B cell (primary cell): ENCODE results near the gene KRTAP26-1. TPM values are rescaled to one million over a fixed set of nuclear protein-coding genes. Genes with fewer than 3 reads are reported as not detected.

ENCODE experiments used
- ATAC-seq: fragments of 200-7000 bp; cut with Tn5 transposase; one replicate; pipeline ENCODE4 v1.10.0; 2021; ENCODE audit warnings: low read depth, mild to moderate bottlenecking, moderate number of reproducible peaks, moderate library complexity
- CTCF ChIA-PET: fragments of 350-600 bp; sonication (Branson Sonifier 250); formaldehyde crosslinking; loops from one replicate; lab custom pipeline; 2021; ENCODE audit warnings: antibody characterized with exemption, inconsistent platforms; lab: Charles Lee
- POLR2A ChIA-PET: fragments of 350-600 bp; sonication (Branson Sonifier 250); formaldehyde crosslinking; loops from one replicate; lab custom pipeline; 2021; ENCODE audit warnings: antibody characterized with exemption; lab: Charles Lee
- DNase-seq: peaks from one replicate; pipeline ENCODE4 v3.0.0; 2013
- H2AFZ ChIP-seq: 2 replicates; pipeline ENCODE4 v1.6.1; 2012; ENCODE audit warnings: mild to moderate bottlenecking, low read depth, low read length; ENCODE audit not compliant: insufficient read depth, poor library complexity, severe bottlenecking
- H3K27ac ChIP-seq, 2 donors: 1 replicate in 1 of 2; 2 replicates in 1 of 2; pipeline ENCODE4 v1.5.1; 2012 to 2013; ENCODE audit warnings: low read length in 2 of 2, mild to moderate bottlenecking in 2 of 2, moderate library complexity in 1 of 2
- H3K27me3 ChIP-seq, 4 experiments: fragments of 200-600 bp in 1 of 4; sonication (generic) in 1 of 4; replicated peaks in 1 of 4; 1 replicate in 2 of 4; 2 replicates in 2 of 4; pipeline versions ENCODE4 v1.6.1 to v1.7.0; 2013 to 2016; ENCODE audit warnings: low read length in 3 of 4, mild to moderate bottlenecking in 2 of 4, mixed read lengths in 1 of 4, moderate library complexity in 1 of 4; ENCODE audit not compliant: insufficient read depth in 4 of 4, control insufficient read depth in 3 of 4; ENCODE audit errors: control extremely low read depth in 1 of 4
- H3K36me3 ChIP-seq, 2 experiments: replicated peaks in 1 of 2; 1 replicate in 1 of 2; 2 replicates in 1 of 2; pipeline versions ENCODE4 v1.6.1 to v1.7.1; 2013; ENCODE audit warnings: low read length in 1 of 2; ENCODE audit not compliant: insufficient read depth in 2 of 2, control insufficient read depth in 1 of 2; ENCODE audit errors: control extremely low read depth in 1 of 2, extremely low read depth in 1 of 2
- H3K4me1 ChIP-seq, 2 donors: fragments of 200-600 bp in 1 of 2; sonication (generic) in 1 of 2; 1 replicate in 1 of 2; 2 replicates in 1 of 2; pipeline versions ENCODE4 v1.5.1 to v1.6.1; 2013 to 2017; ENCODE audit warnings: low read length in 2 of 2; ENCODE audit not compliant: control insufficient read depth in 2 of 2, insufficient read depth in 2 of 2
- H3K4me2 ChIP-seq: replicated peaks from 2 replicates; pipeline ENCODE3; 2012; ENCODE audit warnings: mild to moderate bottlenecking, low read depth, low read length; ENCODE audit not compliant: poor library complexity, severe bottlenecking
- H3K4me3 ChIP-seq, 5 experiments: fragments of 200-600 bp in 1 of 5; sonication (generic) in 1 of 5; 1 replicate in 3 of 5; 2 replicates in 2 of 5; pipeline versions ENCODE4 v1.5.1 to v1.7.0; 2011 to 2016; ENCODE audit warnings: low read length in 4 of 5, mild to moderate bottlenecking in 4 of 5, low read depth in 2 of 5, control low read depth in 1 of 5, moderate library complexity in 1 of 5; ENCODE audit not compliant: insufficient read depth in 1 of 5; ENCODE audit errors: control extremely low read depth in 1 of 5, extremely low read depth in 1 of 5
- H3K79me2 ChIP-seq: fragments of 200-600 bp; sonication (generic); one replicate; pipeline ENCODE4 v1.6.0; 2016; ENCODE audit warnings: low read length; ENCODE audit not compliant: control insufficient read depth, insufficient read depth
- H3K9ac ChIP-seq: fragments of 200-600 bp; sonication (generic); 2 replicates; pipeline ENCODE4 v1.6.1; 2017; ENCODE audit warnings: mild to moderate bottlenecking, low read length, moderate library complexity
- H3K9me3 ChIP-seq, 3 donors: one replicate each; pipeline versions ENCODE4 v1.6.1 to v1.7.1; 2013; ENCODE audit warnings: low read length in 2 of 3; ENCODE audit not compliant: control insufficient read depth in 2 of 3, insufficient read depth in 1 of 3; ENCODE audit errors: control extremely low read depth in 1 of 3
- H4K20me1 ChIP-seq: 2 replicates; pipeline ENCODE4 v1.6.0; 2012; ENCODE audit warnings: mild to moderate bottlenecking, low read length; ENCODE audit not compliant: insufficient read depth, control insufficient read depth, poor library complexity, severe bottlenecking
- H3K27ac Mint-ChIP-seq: one replicate; pipeline ENCODE4 v1.8.0; 2021; ENCODE audit warnings: mixed read lengths
- H3K27me3 Mint-ChIP-seq: one replicate; pipeline ENCODE4 v1.8.0; 2021; ENCODE audit warnings: mixed read lengths
- H3K4me1 Mint-ChIP-seq: one replicate; pipeline ENCODE4 v1.8.0; 2021; ENCODE audit warnings: mixed read lengths
- H3K4me3 Mint-ChIP-seq: one replicate; pipeline ENCODE4 v1.8.0; 2021; ENCODE audit warnings: mixed read lengths
- H3K9me3 Mint-ChIP-seq: one replicate; pipeline ENCODE4 v1.8.0; 2022; ENCODE audit warnings: mixed read lengths; ENCODE audit not compliant: insufficient read depth
- CTCF ChIP-seq: fragments of 200-600 bp; IDR thresholded peaks from one replicate; pipeline ENCODE4 v1.8.0; 2022; ENCODE audit warnings: antibody characterized with exemption, mild to moderate bottlenecking
- EZH2 ChIP-seq: IDR thresholded peaks from 2 replicates; pipeline ENCODE4 v1.6.1; 2012; ENCODE audit warnings: borderline replicate concordance, low read depth, mild to moderate bottlenecking, moderate library complexity, low read length; ENCODE audit not compliant: insufficient read depth, poor library complexity, severe bottlenecking
- WGBS: methylation state at CpG from one replicate; pipeline ENCODE4 v1.1.5; 2013; ENCODE audit warnings: missing lambda C conversion rate; ENCODE audit not compliant: insufficient coverage; 5-methylcytosine and 5-hydroxymethylcytosine counted together
- intact Hi-C: fragments of 100-400 bp; cut with micrococcal nuclease; formaldehyde crosslinking; loops from one replicate; pipeline ENCODE4 v1.10.0; 2022
- polyA plus RNA-seq: library from polyadenylated mRNA; depleted of rRNA; stranded (reverse); fragments of >200 nt; gene quantifications from 2 replicates; pipeline ENCODE4 v1.2.3, GENCODE V29; 2012
- total RNA-seq, 2 donors: library from RNA; stranded (reverse); fragments of 120-200 nt in 1 of 2; gene quantifications; 1 replicate in 1 of 2; 2 replicates in 1 of 2; pipeline versions ENCODE4 v1.2.3 to v1.2.4, GENCODE V29; 2013 to 2022

The KRTAP26-1 gene
- total and polyA plus RNA-seq, 2 donors (not counting 1 experiment from before 2014, with no cell fraction given) = not detected

- Mint-ChIP-seq H3K27ac (no peak overlapping the region), H3K4me1 (no peaks in the 10 kb centered on the region), H3K9me3 (peaks cover 14% of the 10 kb centered on the region), H3K27me3 (no peaks in the 10 kb centered on the region), H3K4me3 (no peak overlapping the region)
- ChIA-PET POLR2A (no interaction called here), CTCF (interaction anchor here (1.3 kb wide), 1 partner anchor 11 kb away, joined by 3 read pairs; no protein-coding TSS in a partner anchor)
- Histone ChIP-seq H3K27ac (no peak overlapping the region), H2AFZ (no peak overlapping the region), H4K20me1 (no peaks in the 10 kb centered on the region), H3K9ac (no peak overlapping the region), H3K27me3 (no peaks in the 10 kb centered on the region), H3K4me1 (no peaks in the 10 kb centered on the region), H3K4me2 (no peak overlapping the region), H3K4me3 (no peak overlapping the region), H3K36me3 (no peaks in the 10 kb centered on the region), H3K9me3 (peaks cover 0 to 11% (median 0%) of the 10 kb centered on the region in 3 donors), H3K79me2 (no peaks in the 10 kb centered on the region)
- intact Hi-C loops = no loop called here
- no peak for TF ChIP-seq CTCF
- no peak for TF ChIP-seq EZH2
- no peak for ATAC-seq
- no peak for DNase-seq
- WGBS = 85% methylated on average over 3 of the region's 4 CpGs
Measured at GRCh38 chr21:30329203-30329875, 9.2 kb upstream of the KRTAP26-1 start.

GRCh38 chr21:30326390-30326789 lies 6.3 kb upstream of the KRTAP26-1 start:
- Histone ChIP-seq H2AFZ (no peak overlapping the region), H3K79me2 (no peaks in the 10 kb centered on the region), H3K27ac (no peak overlapping the region), H3K4me1 (no peaks in the 10 kb centered on the region), H3K27me3 (no peaks in the 10 kb centered on the region), H3K9ac (no peak overlapping the region), H3K36me3 (no peaks in the 10 kb centered on the region), H3K9me3 (peaks cover 0 to 11% (median 0%) of the 10 kb centered on the region in 3 donors), H3K4me2 (no peak overlapping the region), H3K4me3 (no peak overlapping the region), H4K20me1 (no peaks in the 10 kb centered on the region)
- intact Hi-C loops = no loop called here
- ATAC-seq (no peak), DNase-seq (no peak)
- Mint-ChIP-seq H3K4me3 (no peak overlapping the region), H3K9me3 (peaks cover 15% of the 10 kb centered on the region), H3K27ac (no peak overlapping the region), H3K4me1 (no peaks in the 10 kb centered on the region), H3K27me3 (no peaks in the 10 kb centered on the region)
- TF ChIP-seq CTCF (no peak), EZH2 (no peak)
- ChIA-PET CTCF (no interaction called here), POLR2A (no interaction called here)
